HepG2 (cell line): Measurements from ENCODE around the gene SLC23A2. TPM values are rescaled to one million over a fixed set of nuclear protein-coding genes. Genes with fewer than 3 reads are reported as not detected.

Experiments
- ATAC-seq: fragments of 200-7000 bp; cut with Tn5 transposase; 3 replicates; pipeline ENCODE4 v1.9.1; 2020; ENCODE audit warnings: mild to moderate bottlenecking, moderate library complexity
- BruUV-seq: library from RNA; stranded (reverse); fragments of 400-500 nt; replicated peaks from 2 replicates; lab custom pipeline; 2021; lab: Mats Ljungman, UMichigan
- CTCF ChIA-PET: fragments of 300-600 bp; formaldehyde crosslinking; extraction: SDS; loops from one replicate; lab custom pipeline; 2021; ENCODE audit warnings: low total read pairs, inconsistent platforms, low intra/inter-chr PET ratio; lab: Yijun Ruan, JAX
- POLR2A ChIA-PET: fragments of 350-600 bp; sonication (Branson Sonifier 250); formaldehyde crosslinking; loops from one replicate; lab custom pipeline; 2020; ENCODE audit warnings: antibody characterized with exemption, inconsistent platforms; lab: Yijun Ruan, JAX
- DNase-seq: peaks from one replicate; pipeline ENCODE4 v3.0.0-alpha.2; 2015; ENCODE audit warnings: low spot score
- FAIRE-seq: peaks from 3 replicates; lab custom pipeline; 2011; peaks lifted over from hg19 to GRCh38; lab: Jason Lieb, UNC
- H2AFZ ChIP-seq: one replicate; pipeline ENCODE4 v1.6.1; 2011; ENCODE audit warnings: low read length, inconsistent platforms
- H3K27ac ChIP-seq: fragments of 300-600 bp; 3 replicates; pipeline ENCODE4 v1.8.0; 2011; ENCODE audit warnings: mixed run types, mild to moderate bottlenecking, mixed read lengths, low read length, inconsistent platforms; ENCODE audit not compliant: insufficient read depth; ENCODE audit errors: extremely low read length
- H3K27me3 ChIP-seq, 2 experiments: fragments of 200-600 bp in 1 of 2; 2 replicates in 1 of 2; 3 replicates in 1 of 2; pipeline versions ENCODE4 v1.6.0 to v1.8.0; 2011; ENCODE audit warnings: low read length in 2 of 2, mild to moderate bottlenecking in 2 of 2, moderate library complexity in 2 of 2, inconsistent platforms in 1 of 2; ENCODE audit not compliant: insufficient read depth in 2 of 2, control insufficient read depth in 1 of 2
- H3K36me3 ChIP-seq, 2 experiments: fragments of 200-600 bp in 1 of 2; replicated peaks in 1 of 2; 2 replicates in 1 of 2; 3 replicates in 1 of 2; pipeline versions ENCODE4 v1.5.1 to v1.8.0; 2011; ENCODE audit warnings: low read length in 2 of 2, inconsistent platforms in 1 of 2; ENCODE audit not compliant: insufficient read depth in 2 of 2, control insufficient read depth in 1 of 2
- H3K4me1 ChIP-seq: 2 replicates; pipeline ENCODE4 v1.5.1; 2012; ENCODE audit warnings: low read length, inconsistent platforms; ENCODE audit not compliant: insufficient read depth
- H3K4me2 ChIP-seq: 2 replicates; pipeline ENCODE4 v1.6.0; 2011; ENCODE audit warnings: low read depth, low read length, inconsistent platforms
- H3K4me3 ChIP-seq, 3 experiments: fragments of 200-600 bp in 1 of 3; sonication (generic), shearing (Covaris generic) in 1 of 3; replicated peaks in 1 of 3; 2 replicates each; pipeline ENCODE4 v1.5.1; 2011 to 2016; ENCODE audit warnings: low read length in 3 of 3, inconsistent platforms in 2 of 3, low read depth in 2 of 3, mild to moderate bottlenecking in 2 of 3, control low read depth in 1 of 3, mixed read lengths in 1 of 3; ENCODE audit not compliant: insufficient read depth in 1 of 3
- H3K79me2 ChIP-seq: one replicate; pipeline ENCODE4 v1.6.1; 2011; ENCODE audit warnings: low read length, inconsistent platforms; ENCODE audit not compliant: insufficient read depth
- H3K9ac ChIP-seq: 2 replicates; pipeline ENCODE4 v1.6.0; 2011; ENCODE audit warnings: mild to moderate bottlenecking, low read depth, low read length, inconsistent platforms; ENCODE audit not compliant: insufficient read depth
- H3K9me3 ChIP-seq: 2 replicates; pipeline ENCODE4 v1.5.1; 2012; ENCODE audit warnings: mild to moderate bottlenecking, low read length
- H4K20me1 ChIP-seq: 2 replicates; pipeline ENCODE4 v1.6.0; 2011; ENCODE audit warnings: inconsistent platforms, mild to moderate bottlenecking, low read length, moderate library complexity; ENCODE audit not compliant: insufficient read depth
- ELF4 ChIP-seq: sonication (generic); formaldehyde crosslinking; IDR thresholded peaks from 2 replicates; pipeline ENCODE4 v1.5.0; 2020; ENCODE audit warnings: missing genetic modification reagents, mild to moderate bottlenecking, moderate library complexity, borderline replicate concordance
- FOXJ3 ChIP-seq: sonication (generic); formaldehyde crosslinking; IDR thresholded peaks from 2 replicates; pipeline ENCODE4 v1.4.0; 2020; ENCODE audit warnings: missing genetic modification reagents, mild to moderate bottlenecking, borderline replicate concordance
- KAT8 ChIP-seq: IDR thresholded peaks from 2 replicates; pipeline ENCODE4 v1.6.1; 2016; ENCODE audit warnings: missing genetic modification reagents, missing compliant biosample characterization
- MIER2 ChIP-seq: IDR thresholded peaks from 2 replicates; pipeline ENCODE4 v1.6.1; 2016; ENCODE audit warnings: missing biosample characterization, missing genetic modification reagents
- NPAS2 ChIP-seq: sonication (generic); formaldehyde crosslinking; IDR thresholded peaks from 2 replicates; pipeline ENCODE4 v1.8.0; 2022; ENCODE audit warnings: mild to moderate bottlenecking, missing genetic modification reagents, borderline replicate concordance
- ONECUT2 ChIP-seq: sonication (generic); formaldehyde crosslinking; IDR thresholded peaks from 2 replicates; pipeline ENCODE4 v1.4.0; 2020; ENCODE audit warnings: missing genetic modification reagents
- PCBP2 ChIP-seq: fragments of 200-400 bp; formaldehyde crosslinking; optimal IDR thresholded peaks from 2 replicates; pipeline ENCODE3; 2018; ENCODE audit warnings: low read length, low read depth; ENCODE audit not compliant: poor library complexity, severe bottlenecking
- SMYD3 ChIP-seq: sonication (generic); formaldehyde crosslinking; IDR thresholded peaks from 2 replicates; pipeline ENCODE4 v1.8.1; 2023; ENCODE audit warnings: mild to moderate bottlenecking, missing genetic modification reagents
- ZC3H13 ChIP-seq: sonication (generic); formaldehyde crosslinking; IDR thresholded peaks from 2 replicates; pipeline ENCODE4 v1.8.1; 2023; ENCODE audit warnings: mild to moderate bottlenecking, missing genetic modification reagents, moderate library complexity
- ZNF282 ChIP-seq: fragments of 450-650 bp; IDR thresholded peaks from 2 replicates; pipeline ENCODE4 v1.6.1; 2018; ENCODE audit not compliant: partially characterized antibody
- ZNF350 ChIP-seq: sonication (generic); formaldehyde crosslinking; IDR thresholded peaks from 2 replicates; pipeline ENCODE4 v1.4.0; 2020; ENCODE audit warnings: mild to moderate bottlenecking, low read depth, missing genetic modification reagents, borderline replicate concordance
- ZNF460 ChIP-seq: sonication (generic); formaldehyde crosslinking; IDR thresholded peaks from 2 replicates; pipeline ENCODE4 v1.5.1; 2020; ENCODE audit warnings: missing genetic modification reagents, mild to moderate bottlenecking, borderline replicate concordance
- ZNF781 ChIP-seq: sonication (generic); formaldehyde crosslinking; IDR thresholded peaks from 2 replicates; pipeline ENCODE4 v1.5.1; 2020; ENCODE audit warnings: borderline replicate concordance, mild to moderate bottlenecking, missing genetic modification reagents; ENCODE audit errors: not compliant biosample characterization
- ZNF879 ChIP-seq: sonication (generic); formaldehyde crosslinking; IDR thresholded peaks from 2 replicates; pipeline ENCODE4 v1.8.1; 2023; ENCODE audit warnings: missing genetic modification reagents
- WGBS: methylation state at CpG from one replicate; pipeline ENCODE4 v1.1.6; 2017; ENCODE audit warnings: low lambda C conversion rate; 5-methylcytosine and 5-hydroxymethylcytosine counted together
- in situ Hi-C: cut with HindIII; loops from 2 replicates; pipeline ENCODE4 v1.10.0; 2017; ENCODE audit warnings: low pct_unique_long_range_greater_than_20kb; ENCODE audit not compliant: extremely low pct_ligation_motif_present
- intact Hi-C: fragments of 100-400 bp; cut with micrococcal nuclease; formaldehyde crosslinking; loops from one replicate; pipeline ENCODE4 v1.10.0; 2022; ENCODE audit not compliant: unreplicated experiment
- polyA plus RNA-seq, 8 experiments: library from polyadenylated mRNA; depleted of rRNA in 3 of 8; stranded (reverse) in 7 of 8; unstranded in 1 of 8; fragments of >200 nt; fragmentation: Illumina TruSeq in 4 of 8; extraction: Trizol in 4 of 8; gene quantifications; 2 replicates each; pipeline versions ENCODE4 v1.2.1 to v1.2.3, GENCODE V29; 2011 to 2016; ENCODE audit warnings: low read depth in 4 of 8, missing spikeins in 1 of 8, mixed read lengths in 1 of 8; ENCODE audit not compliant: insufficient read depth in 1 of 8
- total RNA-seq, 5 experiments: library from RNA; depleted of rRNA; stranded (reverse); fragments of >200 nt; fragmentation: Illumina TruSeq; extraction: Trizol; gene quantifications; 2 replicates each; pipeline ENCODE4 v1.2.3, GENCODE V29; 2016; ENCODE audit warnings: low read depth in 1 of 5
- TF ChIP-seq, protein P1 (sequence below): IDR thresholded peaks from 2 replicates; pipeline ENCODE4 v1.6.1; 2012; ENCODE audit warnings: low read depth, low read length, improper control_type of control experiment
- TF ChIP-seq, protein P2 (sequence below): IDR thresholded peaks from 2 replicates; pipeline ENCODE4 v1.6.1; 2016; ENCODE audit warnings: missing biosample characterization, missing genetic modification reagents, low read depth
- TF ChIP-seq, protein P3 (sequence below): sonication (generic); formaldehyde crosslinking; IDR thresholded peaks from 2 replicates; pipeline ENCODE4 v1.5.1; 2020; ENCODE audit warnings: mild to moderate bottlenecking, missing genetic modification reagents, moderate library complexity
- TF ChIP-seq, protein P4 (sequence below): sonication (generic); formaldehyde crosslinking; IDR thresholded peaks from 2 replicates; pipeline ENCODE4 v1.9.0; 2021; ENCODE audit warnings: missing genetic modification reagents, borderline replicate concordance

The SLC23A2 gene
- total and polyA plus RNA-seq, 2 of the 13 experiments (the other 11 are each of a cell fraction or from before 2014, with no cell fraction given), result 42.2 to 51.2 TPM

DNA sequence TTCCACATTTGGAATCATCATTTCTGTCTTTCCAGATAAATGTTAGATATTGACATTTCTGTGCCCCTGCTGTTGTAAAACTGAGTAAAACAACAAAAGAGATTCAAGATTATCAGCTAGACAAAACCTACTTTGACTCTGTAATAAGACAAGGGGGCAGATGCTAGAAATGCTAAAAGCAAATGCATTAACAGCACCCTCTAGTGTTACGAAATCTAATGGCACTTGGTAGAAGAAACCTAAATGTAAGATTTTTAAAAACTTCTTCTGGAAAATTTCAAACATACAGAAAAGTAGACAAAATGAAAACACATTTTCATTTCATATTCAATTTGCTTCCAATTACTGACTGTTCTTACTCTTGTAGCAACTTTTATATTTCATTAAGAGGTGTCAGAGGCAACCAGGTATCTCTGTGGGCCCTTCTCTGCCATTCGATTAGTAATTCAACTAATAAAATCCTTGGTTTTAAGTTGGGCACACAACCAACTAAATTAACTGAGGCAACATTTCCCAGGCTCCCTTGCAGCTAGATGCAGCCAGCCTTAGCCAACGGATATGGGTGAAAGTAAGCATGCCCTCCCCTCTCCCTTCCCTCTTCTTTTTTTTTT is 45.0 kb downstream of the SLC23A2 start:
- DNase-seq (peak; percentile 76), FAIRE-seq (peak; percentile 52), ATAC-seq (peak; percentile 52; the same call in 2 of the 3 replicates)
- Histone ChIP-seq H3K79me2 (peaks cover 48% of the 10 kb centered on the region), H3K27me3 (no peaks in the 10 kb centered on the region), H3K4me1 (peaks cover 44% of the 10 kb centered on the region), H4K20me1 (no peaks in the 10 kb centered on the region), H3K36me3 (peaks cover 5 to 10% of the 10 kb centered on the region in 2 experiments; a peak in 4 of 5 replicates), H2AFZ (no peak overlapping the region), H3K9me3 (no peaks in the 10 kb centered on the region), H3K4me3 (no peak overlapping the region), H3K4me2 (no peak overlapping the region), H3K9ac (no peak overlapping the region), H3K27ac (no peak overlapping the region)
- in situ Hi-C loops, result no loop called here
- no TSS peak for BruUV-seq
- intact Hi-C loops, result loop anchor here (1.0 kb wide), 1 partner anchor 77 kb away; no protein-coding TSS in a partner anchor
- ChIA-PET CTCF (interaction anchor here (0.7 to 1.7 kb wide), 4 partner anchors 145 to 349 kb away, joined by 3 to 9 read pairs (median 4); no protein-coding TSS in a partner anchor), POLR2A (interaction anchor here (1.3 kb wide), 1 partner anchor 164 kb away, joined by 4 read pairs; the partner anchor contains the start of gene PCNA)
- 62% methylated on average over 3 of the region's 3 CpGs for WGBS
- no peak for TF ChIP-seq SMYD3 (CRISPR knock-in tag)
- no peak for TF ChIP-seq ZNF350 (CRISPR knock-in tag)
- no peak for TF ChIP-seq ZNF460 (CRISPR knock-in tag)
- TF ChIP-seq, protein P1, sequence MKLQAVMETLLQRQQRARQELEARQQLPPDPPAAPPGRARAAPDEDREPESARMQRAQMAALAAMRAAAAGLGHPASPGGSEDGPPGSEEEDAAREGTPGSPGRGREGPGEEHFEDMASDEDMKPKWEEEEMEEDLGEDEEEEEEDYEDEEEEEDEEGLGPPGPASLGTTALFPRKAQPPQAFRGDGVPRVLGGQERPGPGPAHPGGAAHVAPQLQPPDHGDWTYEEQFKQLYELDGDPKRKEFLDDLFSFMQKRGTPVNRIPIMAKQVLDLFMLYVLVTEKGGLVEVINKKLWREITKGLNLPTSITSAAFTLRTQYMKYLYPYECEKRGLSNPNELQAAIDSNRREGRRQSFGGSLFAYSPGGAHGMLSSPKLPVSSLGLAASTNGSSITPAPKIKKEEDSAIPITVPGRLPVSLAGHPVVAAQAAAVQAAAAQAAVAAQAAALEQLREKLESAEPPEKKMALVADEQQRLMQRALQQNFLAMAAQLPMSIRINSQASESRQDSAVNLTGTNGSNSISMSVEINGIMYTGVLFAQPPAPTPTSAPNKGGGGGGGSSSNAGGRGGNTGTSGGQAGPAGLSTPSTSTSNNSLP, result peak; percentile 73; the same call in 1 of the 2 replicates
- TF ChIP-seq, protein P2, sequence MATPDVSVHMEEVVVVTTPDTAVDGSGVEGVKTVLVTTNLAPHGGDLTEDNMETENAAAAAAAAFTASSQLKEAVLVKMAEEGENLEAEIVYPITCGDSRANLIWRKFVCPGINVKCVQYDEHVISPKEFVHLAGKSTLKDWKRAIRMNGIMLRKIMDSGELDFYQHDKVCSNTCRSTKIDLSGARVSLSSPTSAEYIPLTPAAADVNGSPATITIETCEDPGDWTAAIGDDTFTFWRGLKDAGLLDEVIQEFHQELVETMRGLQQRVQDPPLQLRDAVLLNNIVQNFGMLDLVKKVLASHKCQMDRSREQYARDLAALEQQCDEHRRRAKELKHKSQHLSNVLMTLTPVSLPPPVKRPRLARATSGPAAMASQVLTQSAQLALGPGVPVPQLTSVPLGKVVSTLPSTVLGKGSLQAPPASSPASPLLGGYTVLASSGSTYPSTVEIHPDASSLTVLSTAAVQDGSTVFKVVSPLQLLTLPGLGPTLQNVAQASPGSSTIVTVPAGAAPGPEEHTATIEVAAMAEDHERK (CRISPR knock-in tag), result no peak
- no peak for TF ChIP-seq ONECUT2
- no peak for TF ChIP-seq PCBP2
- TF ChIP-seq KAT8 (CRISPR knock-in tag), result peak; percentile 29; the same call in 1 of the 2 replicates
- no peak for TF ChIP-seq ZNF781 (CRISPR knock-in tag)
- no peak for TF ChIP-seq FOXJ3 (CRISPR knock-in tag)
- TF ChIP-seq, protein P3, sequence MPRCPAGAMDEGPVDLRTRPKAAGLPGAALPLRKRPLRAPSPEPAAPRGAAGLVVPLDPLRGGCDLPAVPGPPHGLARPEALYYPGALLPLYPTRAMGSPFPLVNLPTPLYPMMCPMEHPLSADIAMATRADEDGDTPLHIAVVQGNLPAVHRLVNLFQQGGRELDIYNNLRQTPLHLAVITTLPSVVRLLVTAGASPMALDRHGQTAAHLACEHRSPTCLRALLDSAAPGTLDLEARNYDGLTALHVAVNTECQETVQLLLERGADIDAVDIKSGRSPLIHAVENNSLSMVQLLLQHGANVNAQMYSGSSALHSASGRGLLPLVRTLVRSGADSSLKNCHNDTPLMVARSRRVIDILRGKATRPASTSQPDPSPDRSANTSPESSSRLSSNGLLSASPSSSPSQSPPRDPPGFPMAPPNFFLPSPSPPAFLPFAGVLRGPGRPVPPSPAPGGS (CRISPR knock-in tag), result no peak
- TF ChIP-seq ELF4 (CRISPR knock-in tag), result no peak
- TF ChIP-seq MIER2 (CRISPR knock-in tag), result 0 out of 2 replicates have a peak, but pooled peaks have one; percentile 21
- no peak for TF ChIP-seq ZC3H13
- no peak for TF ChIP-seq NPAS2 (CRISPR knock-in tag)
- TF ChIP-seq, protein P4, sequence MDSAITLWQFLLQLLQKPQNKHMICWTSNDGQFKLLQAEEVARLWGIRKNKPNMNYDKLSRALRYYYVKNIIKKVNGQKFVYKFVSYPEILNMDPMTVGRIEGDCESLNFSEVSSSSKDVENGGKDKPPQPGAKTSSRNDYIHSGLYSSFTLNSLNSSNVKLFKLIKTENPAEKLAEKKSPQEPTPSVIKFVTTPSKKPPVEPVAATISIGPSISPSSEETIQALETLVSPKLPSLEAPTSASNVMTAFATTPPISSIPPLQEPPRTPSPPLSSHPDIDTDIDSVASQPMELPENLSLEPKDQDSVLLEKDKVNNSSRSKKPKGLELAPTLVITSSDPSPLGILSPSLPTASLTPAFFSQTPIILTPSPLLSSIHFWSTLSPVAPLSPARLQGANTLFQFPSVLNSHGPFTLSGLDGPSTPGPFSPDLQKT, result no peak
- TF ChIP-seq ZNF282, result no peak
- TF ChIP-seq ZNF879 (CRISPR knock-in tag), result no peak
